IMR-90 (cell line): ENCODE data around the gene C22orf15. TPM values are rescaled to one million over a fixed set of nuclear protein-coding genes. Genes with fewer than 3 reads are reported as not detected.

Source experiments
- ATAC-seq: fragments of 200-7000 bp; cut with Tn5 transposase; 2 replicates; pipeline ENCODE4 v1.9.1; 2020; ENCODE audit warnings: low read depth, mild to moderate bottlenecking, moderate library complexity
- BruUV-seq: library from RNA; stranded (reverse); fragments of 400-500 nt; replicated peaks from 2 replicates; lab custom pipeline; 2021; lab: Mats Ljungman, UMichigan
- CTCF ChIA-PET: fragments of 300-600 bp; formaldehyde crosslinking; extraction: SDS; loops from one replicate; lab custom pipeline; 2021; ENCODE audit warnings: antibody characterized with exemption; lab: Yijun Ruan, JAX
- POLR2A ChIA-PET: fragments of 300-600 bp; sonication (Branson Sonifier 250); formaldehyde crosslinking; loops from one replicate; lab custom pipeline; 2022; ENCODE audit warnings: antibody characterized with exemption; ENCODE audit not compliant: unreplicated experiment; lab: Charles Lee
- DNase-seq: peaks from one replicate; pipeline ENCODE4 v3.0.0; 2013
- H2AFZ ChIP-seq: replicated peaks from 2 replicates; pipeline ENCODE3; 2013; ENCODE audit warnings: low read length, mild to moderate bottlenecking; ENCODE audit not compliant: poor library complexity
- H2AK5ac ChIP-seq: 2 replicates; pipeline ENCODE4 v1.6.1; 2013; ENCODE audit warnings: low read depth, low read length, inconsistent platforms
- H2AK9ac ChIP-seq: replicated peaks from 2 replicates; pipeline ENCODE3; 2013; ENCODE audit warnings: mild to moderate bottlenecking, low read depth, low read length, moderate library complexity; ENCODE audit not compliant: poor library complexity
- H2BK120ac ChIP-seq: 2 replicates; pipeline ENCODE4 v1.6.1; 2013; ENCODE audit warnings: low read depth, low read length, inconsistent platforms
- H2BK15ac ChIP-seq: 3 replicates; pipeline ENCODE4 v1.6.1; 2013; ENCODE audit warnings: low read depth, low read length, inconsistent platforms
- H2BK20ac ChIP-seq: 2 replicates; pipeline ENCODE4 v1.6.1; 2013; ENCODE audit warnings: low read depth, mild to moderate bottlenecking, inconsistent platforms, low read length, moderate library complexity
- H2BK5ac ChIP-seq: 2 replicates; pipeline ENCODE4 v1.6.1; 2013; ENCODE audit warnings: mild to moderate bottlenecking, low read depth, low read length, inconsistent platforms; ENCODE audit not compliant: poor library complexity, severe bottlenecking
- H3K14ac ChIP-seq: replicated peaks from 2 replicates; pipeline ENCODE4 v1.6.1; 2013; ENCODE audit warnings: low read depth, low read length, inconsistent platforms
- H3K18ac ChIP-seq: 2 replicates; pipeline ENCODE4 v1.6.1; 2013; ENCODE audit warnings: low read depth, low read length, control low read depth
- H3K23ac ChIP-seq: 2 replicates; pipeline ENCODE4 v1.6.1; 2013; ENCODE audit warnings: low read depth, low read length, inconsistent platforms
- H3K27ac ChIP-seq: 2 replicates; pipeline ENCODE4 v1.5.1; 2013; ENCODE audit warnings: mild to moderate bottlenecking, control low read depth, low read length; ENCODE audit not compliant: insufficient read depth
- H3K27me3 ChIP-seq: 2 replicates; pipeline ENCODE4 v1.6.1; 2013; ENCODE audit warnings: low read length; ENCODE audit not compliant: control insufficient read depth, insufficient read depth
- H3K36me3 ChIP-seq: 2 replicates; pipeline ENCODE4 v1.6.1; 2013; ENCODE audit warnings: low read length, mixed read lengths; ENCODE audit not compliant: control insufficient read depth, insufficient read depth
- H3K4ac ChIP-seq: 2 replicates; pipeline ENCODE4 v1.6.1; 2013; ENCODE audit warnings: low read depth, low read length, inconsistent platforms
- H3K4me1 ChIP-seq: 2 replicates; pipeline ENCODE4 v1.6.1; 2013; ENCODE audit warnings: low read length, mixed read lengths; ENCODE audit not compliant: control insufficient read depth, insufficient read depth
- H3K4me2 ChIP-seq: 2 replicates; pipeline ENCODE4 v1.6.1; 2013; ENCODE audit warnings: low read depth, mild to moderate bottlenecking, control low read depth, low read length, moderate library complexity
- H3K4me3 ChIP-seq: 2 replicates; pipeline ENCODE4 v1.5.1; 2013; ENCODE audit warnings: low read depth, mild to moderate bottlenecking, control low read depth, low read length, moderate library complexity; ENCODE audit not compliant: insufficient read depth
- H3K56ac ChIP-seq: 2 replicates; pipeline ENCODE4 v1.6.1; 2013; ENCODE audit warnings: low read length, inconsistent platforms; ENCODE audit not compliant: insufficient read depth; ENCODE audit errors: extremely low read depth
- H3K79me1 ChIP-seq, 2 experiments: 2 replicates each; pipeline ENCODE4 v1.6.1; 2013; ENCODE audit warnings: low read length in 2 of 2, inconsistent platforms in 1 of 2, low read depth in 1 of 2
- H3K9ac ChIP-seq: 2 replicates; pipeline ENCODE4 v1.6.1; 2013; ENCODE audit warnings: low read depth, low read length, control low read depth
- H3K9me1 ChIP-seq: 2 replicates; pipeline ENCODE4 v1.6.1; 2013; ENCODE audit warnings: low read length, inconsistent platforms; ENCODE audit not compliant: insufficient read depth
- H3K9me3 ChIP-seq: 2 replicates; pipeline ENCODE4 v1.6.1; 2013; ENCODE audit warnings: low read length; ENCODE audit not compliant: control insufficient read depth, insufficient read depth
- H4K20me1 ChIP-seq: 2 replicates; pipeline ENCODE4 v1.6.1; 2013; ENCODE audit warnings: low read length, inconsistent platforms; ENCODE audit not compliant: insufficient read depth
- H4K5ac ChIP-seq: 2 replicates; pipeline ENCODE4 v1.6.1; 2013; ENCODE audit warnings: mild to moderate bottlenecking, low read depth, low read length, control low read depth
- H4K8ac ChIP-seq, 2 experiments: 2 replicates each; pipeline ENCODE4 v1.6.1; 2013; ENCODE audit warnings: low read depth in 2 of 2, low read length in 2 of 2, control low read depth in 1 of 2, inconsistent platforms in 1 of 2
- H4K91ac ChIP-seq: 2 replicates; pipeline ENCODE4 v1.6.1; 2013; ENCODE audit warnings: low read depth, low read length, inconsistent platforms; ENCODE audit not compliant: insufficient read depth
- BHLHE40 ChIP-seq: fragments of 150-350 bp; IDR thresholded peaks from 2 replicates; pipeline ENCODE4 v1.6.1; 2016; ENCODE audit warnings: mild to moderate bottlenecking, low read depth, low read length
- CEBPB ChIP-seq: IDR thresholded peaks from 2 replicates; pipeline ENCODE4 v1.6.1; 2012; ENCODE audit warnings: low read depth, low read length, improper control_type of control experiment
- NFE2L2 ChIP-seq: fragments of 150-350 bp; IDR thresholded peaks from 2 replicates; pipeline ENCODE4 v1.6.1; 2016; ENCODE audit warnings: low read depth, mild to moderate bottlenecking, low read length
- POLR2A ChIP-seq: IDR thresholded peaks from 2 replicates; pipeline ENCODE4 v1.6.1; 2012; ENCODE audit warnings: mild to moderate bottlenecking, low read depth, low read length
- RFX5 ChIP-seq: IDR thresholded peaks from 2 replicates; pipeline ENCODE4 v1.8.0; 2012; ENCODE audit warnings: low read depth, mild to moderate bottlenecking, low read length, moderate library complexity
- WGBS, 2 experiments: methylation state at CpG; one replicate each; pipeline versions ENCODE4 v1.1.5 to v1.1.7; 2013; ENCODE audit warnings: missing lambda C conversion rate in 2 of 2; ENCODE audit not compliant: insufficient read length in 1 of 2; ENCODE audit errors: extremely low coverage in 2 of 2; 5-methylcytosine and 5-hydroxymethylcytosine counted together
- dilution Hi-C: fragments of 300-500 bp; cut with HindIII; formaldehyde crosslinking; loops from one replicate; pipeline ENCODE4 v1.14.3; 2018; ENCODE audit warnings: low sequenced_read_pairs; ENCODE audit not compliant: unreplicated experiment
- in situ Hi-C: fragments of 300-500 bp; cut with MboI; formaldehyde crosslinking; loops from 3 replicates; pipeline ENCODE4 v1.14.3; 2019; ENCODE audit warnings: low sequenced_read_pairs, inconsistent platforms, mixed read lengths
- intact Hi-C: fragments of 100-400 bp; cut with micrococcal nuclease; formaldehyde crosslinking; loops from 2 replicates; pipeline ENCODE4 v1.10.0; 2022
- polyA plus RNA-seq, 3 experiments: library from polyadenylated mRNA; depleted of rRNA; stranded (reverse); fragments of >200 nt; gene quantifications; 2 replicates each; pipeline ENCODE4 v1.2.3, GENCODE V29; 2012; ENCODE audit warnings: low replicate concordance in 1 of 3
- total RNA-seq: library from RNA; depleted of rRNA; stranded (reverse); fragments of >200 nt; gene quantifications from 2 replicates; pipeline ENCODE4 v1.2.3, GENCODE V29; 2012; rRNA removed
- TF ChIP-seq, protein P1 (sequence below): fragments of 150-350 bp; IDR thresholded peaks from 2 replicates; pipeline ENCODE4 v1.6.1; 2017; ENCODE audit warnings: mild to moderate bottlenecking, antibody characterized with exemption, low read length, low read depth

C22orf15 gene
- total and polyA plus RNA-seq, 2 of the 4 experiments (the other 2 are of a cell fraction): 2.3 to 3.1 TPM

DNA sequence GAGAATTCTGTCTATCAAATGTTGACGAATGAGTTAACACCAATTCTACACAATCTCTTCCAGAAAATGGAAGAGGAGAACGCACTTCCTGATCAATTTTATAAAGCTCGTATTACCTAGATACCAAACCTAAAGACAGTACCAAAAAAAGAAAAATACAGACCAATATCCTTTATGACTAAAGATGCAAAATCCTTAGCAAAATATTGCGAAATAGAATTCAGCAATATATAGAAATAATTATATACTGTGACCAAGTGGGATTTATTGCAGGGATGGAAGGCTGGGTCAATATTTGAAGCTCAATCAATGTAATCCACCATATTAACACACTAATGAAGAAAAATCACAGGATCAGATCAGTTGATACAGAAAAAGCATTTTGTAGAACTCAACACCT, 49.6 kb downstream of the C22orf15 start:
- Histone ChIP-seq H3K9ac (no peak overlapping the region), H3K4me1 (no peaks in the 10 kb centered on the region), H3K36me3 (peaks cover 28% of the 10 kb centered on the region), H2BK120ac (no peak overlapping the region), H2AK9ac (no peak overlapping the region), H4K5ac (no peak overlapping the region), H2BK15ac (no peak overlapping the region), H3K18ac (no peak overlapping the region), H3K79me1 (no peaks in the 10 kb centered on the region; a peak in 1 of 4 replicates), H4K20me1 (peaks cover 8% of the 10 kb centered on the region; the same call in 1 of the 2 replicates), H3K4me2 (no peak overlapping the region), H2AFZ (no peak overlapping the region), H3K4me3 (no peak overlapping the region), H2AK5ac (no peak overlapping the region), H3K23ac (no peak overlapping the region), H2BK5ac (no peak overlapping the region), H3K4ac (no peak overlapping the region), H3K27ac (no peak overlapping the region), H3K14ac (no peak overlapping the region), H3K9me1 (peaks cover 3% of the 10 kb centered on the region; the same call in 1 of the 2 replicates), H3K27me3 (no peaks in the 10 kb centered on the region), H4K8ac (no peak overlapping the region), H2BK20ac (no peak overlapping the region), H3K9me3 (no peaks in the 10 kb centered on the region), H4K91ac (no peak overlapping the region), H3K56ac (no peak overlapping the region)
- WGBS, 2 experiments: 100% methylated on average over 1 of the region's 4 CpGs; no CpG with 5 or more reads in 1 of the 2 experiments
- TF ChIP-seq RFX5 (no peak), CEBPB (peak; percentile 87), POLR2A (no peak), NFE2L2 (no peak), BHLHE40 (no peak)
- TF ChIP-seq, protein P1, sequence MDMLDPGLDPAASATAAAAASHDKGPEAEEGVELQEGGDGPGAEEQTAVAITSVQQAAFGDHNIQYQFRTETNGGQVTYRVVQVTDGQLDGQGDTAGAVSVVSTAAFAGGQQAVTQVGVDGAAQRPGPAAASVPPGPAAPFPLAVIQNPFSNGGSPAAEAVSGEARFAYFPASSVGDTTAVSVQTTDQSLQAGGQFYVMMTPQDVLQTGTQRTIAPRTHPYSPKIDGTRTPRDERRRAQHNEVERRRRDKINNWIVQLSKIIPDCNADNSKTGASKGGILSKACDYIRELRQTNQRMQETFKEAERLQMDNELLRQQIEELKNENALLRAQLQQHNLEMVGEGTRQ: no peak
- dilution Hi-C loops (no loop called here), intact Hi-C loops (no loop called here), in situ Hi-C loops (no loop called here)
- no peak for ATAC-seq
- BruUV-seq: no TSS peak
- ChIA-PET POLR2A (no interaction called here), CTCF (interaction anchor here (1.1 to 1.9 kb wide), 2 partner anchors 13 to 37 kb away, joined by 4 to 7 read pairs; no protein-coding TSS in a partner anchor)
- DNase-seq: no peak

Other genes with a start within 250 kb of the C22orf15 start
- not detected in 2 replicates for gene IGLL1, start 182.7 kb upstream of the C22orf15 start, total RNA-seq
- gene IGLL1, start 182.7 kb upstream of the C22orf15 start, polyA plus RNA-seq (2012; rRNA removed): not detected in 2 replicates
- gene DRICH1, start 130.7 kb upstream of the C22orf15 start, total RNA-seq: under 0.01 TPM in 1 of 2 replicates, not detected in the other
- gene DRICH1, start 130.7 kb upstream of the C22orf15 start, polyA plus RNA-seq (2012; rRNA removed): 0.13 and 0.14 TPM in 2 replicates
- gene RGL4, start 72.0 kb upstream of the C22orf15 start, total RNA-seq: not detected in 2 replicates
- not detected in 2 replicates for gene RGL4, start 72.0 kb upstream of the C22orf15 start, polyA plus RNA-seq (2012; rRNA removed)
- gene ZNF70, start 11.9 kb upstream of the C22orf15 start, total RNA-seq: 3.9 and 4.3 TPM in 2 replicates
- gene ZNF70, start 11.9 kb upstream of the C22orf15 start, polyA plus RNA-seq (2012; rRNA removed): 1.8 and 2.3 TPM in 2 replicates
- not detected in 2 replicates for gene VPREB3, start 8.6 kb upstream of the C22orf15 start, total RNA-seq
- not detected in 2 replicates for gene VPREB3, start 8.6 kb upstream of the C22orf15 start, polyA plus RNA-seq (2012; rRNA removed)
- gene CHCHD10, start 5.0 kb downstream of the C22orf15 start, total RNA-seq: 1.4 and 2.2 TPM in 2 replicates
- gene CHCHD10, start 5.0 kb downstream of the C22orf15 start, polyA plus RNA-seq (2012; rRNA removed): 10.8 and 11.2 TPM in 2 replicates
- 1.4 and 2.2 TPM in 2 replicates for gene MMP11, start 9.9 kb downstream of the C22orf15 start, total RNA-seq
- 5.9 and 6.0 TPM in 2 replicates for gene MMP11, start 9.9 kb downstream of the C22orf15 start, polyA plus RNA-seq (2012; rRNA removed)
- gene SMARCB1, start 24.0 kb downstream of the C22orf15 start, total RNA-seq: 97.5 and 110 TPM in 2 replicates
- gene SMARCB1, start 24.0 kb downstream of the C22orf15 start, polyA plus RNA-seq (2012; rRNA removed): 157 and 159 TPM in 2 replicates
- under 0.01 and 0.18 TPM in 2 replicates for gene DERL3, start 76.0 kb downstream of the C22orf15 start, total RNA-seq
- gene DERL3, start 76.0 kb downstream of the C22orf15 start, polyA plus RNA-seq (2012; rRNA removed): 0.50 and 0.62 TPM in 2 replicates
- 2.8 and 3.2 TPM in 2 replicates for gene SLC2A11, start 94.9 kb downstream of the C22orf15 start, total RNA-seq
- gene SLC2A11, start 94.9 kb downstream of the C22orf15 start, polyA plus RNA-seq (2012; rRNA removed): 6.6 and 8.7 TPM in 2 replicates
- gene MIF, start 131.4 kb downstream of the C22orf15 start, total RNA-seq: 123 and 125 TPM in 2 replicates
- gene MIF, start 131.4 kb downstream of the C22orf15 start, polyA plus RNA-seq (2012; rRNA removed): 530 and 798 TPM in 2 replicates
- gene GSTT2B, start 198.2 kb downstream of the C22orf15 start, total RNA-seq: 13.1 and 15.1 TPM in 2 replicates
- gene GSTT2B, start 198.2 kb downstream of the C22orf15 start, polyA plus RNA-seq (2012; rRNA removed): 76.7 and 77.0 TPM in 2 replicates
- gene DDTL, start 203.9 kb downstream of the C22orf15 start, total RNA-seq: 0.36 and 0.83 TPM in 2 replicates
- 1.5 TPM in 2 replicates for gene DDTL, start 203.9 kb downstream of the C22orf15 start, polyA plus RNA-seq (2012; rRNA removed)
- 54.8 and 58.9 TPM in 2 replicates for gene DDT, start 211.5 kb downstream of the C22orf15 start, total RNA-seq
- gene DDT, start 211.5 kb downstream of the C22orf15 start, polyA plus RNA-seq (2012; rRNA removed): 151 and 221 TPM in 2 replicates
- 1.1 and 1.4 TPM in 2 replicates for gene GSTT2, start 217.1 kb downstream of the C22orf15 start, total RNA-seq
- gene GSTT2, start 217.1 kb downstream of the C22orf15 start, polyA plus RNA-seq (2012; rRNA removed): 4.6 and 6.9 TPM in 2 replicates
- gene GSTT4, start 242.5 kb downstream of the C22orf15 start, total RNA-seq: not detected in 2 replicates
- gene GSTT4, start 242.5 kb downstream of the C22orf15 start, polyA plus RNA-seq (2012; rRNA removed): not detected in 2 replicates
- 21.3 and 21.4 TPM in 2 replicates for gene CABIN1, start 248.3 kb downstream of the C22orf15 start, total RNA-seq
- gene CABIN1, start 248.3 kb downstream of the C22orf15 start, polyA plus RNA-seq (2012; rRNA removed): 23.3 and 27.6 TPM in 2 replicates